Memory B cell (primary cell): ENCODE data around the gene SLC5A9.
"Not testable (repeated sequence)": the region's sequence is repeated elsewhere in the genome, so short reads cannot be mapped to it uniquely, and the experiment has no call there.

Experiments
- ATAC-seq: fragments of 150-1000 bp; cut with Tn5 transposase; 2 replicates; pipeline ENCODE4 v1.10.0; 2021; ENCODE audit warnings: low read depth, mild to moderate bottlenecking, moderate library complexity
- DNase-seq, 2 donors: peaks; one replicate each; pipeline ENCODE4 v3.0.0; 2022; ENCODE audit warnings: low spot score in 2 of 2
- H3K27ac Mint-ChIP-seq: one replicate; pipeline ENCODE4 v1.8.0; 2022; ENCODE audit warnings: mild to moderate bottlenecking, moderate library complexity, mixed read lengths
- H3K27me3 Mint-ChIP-seq: one replicate; pipeline ENCODE4 v1.8.0; 2022; ENCODE audit warnings: mixed read lengths
- H3K36me3 Mint-ChIP-seq: one replicate; pipeline ENCODE4 v1.8.0; 2022; ENCODE audit warnings: mild to moderate bottlenecking, mixed read lengths
- H3K4me1 Mint-ChIP-seq: one replicate; pipeline ENCODE4 v1.8.0; 2022; ENCODE audit warnings: mixed read lengths
- H3K4me3 Mint-ChIP-seq: one replicate; pipeline ENCODE4 v1.8.0; 2022; ENCODE audit warnings: mild to moderate bottlenecking, moderate library complexity, mixed read lengths
- H3K9me3 Mint-ChIP-seq: one replicate; pipeline ENCODE4 v1.8.0; 2022; ENCODE audit warnings: mixed read lengths

SLC5A9 gene

GRCh38 chr1:48282329-48282728 lies 59.8 kb downstream of the SLC5A9 start:
- H3K4me3 Mint-ChIP-seq, H3K4me1 Mint-ChIP-seq, H3K27me3 Mint-ChIP-seq, DNase-seq, H3K27ac Mint-ChIP-seq, ATAC-seq, H3K36me3 Mint-ChIP-seq: not testable (repeated sequence)
- peaks cover 12% of the 10 kb centered on the region for H3K9me3 Mint-ChIP-seq

GRCh38 chr1:48284696-48285420 lies 62.3 kb downstream of the SLC5A9 start:
- not testable (repeated sequence) for H3K4me1 Mint-ChIP-seq, H3K27ac Mint-ChIP-seq, H3K27me3 Mint-ChIP-seq, H3K36me3 Mint-ChIP-seq, DNase-seq, H3K4me3 Mint-ChIP-seq, ATAC-seq
- H3K9me3 Mint-ChIP-seq = peaks cover 10% of the 10 kb centered on the region

- Mint-ChIP-seq H3K27me3 (peaks cover 2% of the 10 kb centered on the region), H3K36me3 (peaks cover 2% of the 10 kb centered on the region), H3K9me3 (peaks cover 7% of the 10 kb centered on the region), H3K27ac (no peak overlapping the region), H3K4me3 (no peak overlapping the region), H3K4me1 (no peaks in the 10 kb centered on the region)
- ATAC-seq (no peak), DNase-seq (no peak)
These were observed 63.0 kb downstream of the SLC5A9 start for GRCh38 chr1:48285525-48285924.

GRCh38 chr1:48291421-48291820 lies 68.9 kb downstream of the SLC5A9 start:
- H3K36me3 Mint-ChIP-seq = no peaks in the 10 kb centered on the region
- H3K27ac Mint-ChIP-seq = no peak overlapping the region
- H3K27me3 Mint-ChIP-seq = peaks cover 2% of the 10 kb centered on the region
- DNase-seq (no peak), ATAC-seq (no peak)
- H3K4me3 Mint-ChIP-seq = no peak overlapping the region
- H3K9me3 Mint-ChIP-seq = no peaks in the 10 kb centered on the region
- no peaks in the 10 kb centered on the region for H3K4me1 Mint-ChIP-seq

- H3K4me1 Mint-ChIP-seq = no peaks in the 10 kb centered on the region
- no peak overlapping the region for H3K4me3 Mint-ChIP-seq
- ATAC-seq (no peak), DNase-seq (no peak)
- H3K36me3 Mint-ChIP-seq = no peaks in the 10 kb centered on the region
- H3K27ac Mint-ChIP-seq = no peak overlapping the region
- H3K27me3 Mint-ChIP-seq = peaks cover 2% of the 10 kb centered on the region
- H3K9me3 Mint-ChIP-seq = no peaks in the 10 kb centered on the region
These were observed 70.2 kb downstream of the SLC5A9 start for GRCh38 chr1:48292706-48293105.

GRCh38 chr1:48294094-48294493 lies 71.6 kb downstream of the SLC5A9 start:
- not testable (repeated sequence) for H3K27ac Mint-ChIP-seq, H3K9me3 Mint-ChIP-seq, H3K4me3 Mint-ChIP-seq, DNase-seq, H3K36me3 Mint-ChIP-seq, H3K4me1 Mint-ChIP-seq, ATAC-seq, H3K27me3 Mint-ChIP-seq

- Mint-ChIP-seq H3K4me1 (no peaks in the 10 kb centered on the region), H3K36me3 (peaks cover under 1% of the 10 kb centered on the region), H3K27me3 (peaks cover 2% of the 10 kb centered on the region)
These were observed 72.1 kb downstream of the SLC5A9 start for GRCh38 chr1:48294656-48295055.

More at GRCh38 chr1:48294656-48295055, 72.1 kb downstream of the SLC5A9 start:
- Mint-ChIP-seq H3K9me3 (no peaks in the 10 kb centered on the region), H3K4me3 (no peak overlapping the region), H3K27ac (no peak overlapping the region)
- ATAC-seq = no peak
- no peak for DNase-seq
